ENCODE measurements around the gene NCAN. TPM values are rescaled to one million over a fixed set of nuclear protein-coding genes. Genes with fewer than 3 reads are reported as not detected.

Gene NCAN
- total RNA-seq, 1 donor from 2014 or later: not detected

GRCh38 chr19:19274716-19275565, 63.2 kb downstream of the NCAN start:
- Mint-ChIP-seq H3K4me1 (ENCODE audit: low read depth) (no peaks in the 10 kb centered on the region), H3K27ac (no peak overlapping the region), H3K27me3 (ENCODE audit: insufficient read depth) (peaks cover 21% of the 10 kb centered on the region), H3K4me3 (no peak overlapping the region), H3K36me3 (ENCODE audit: low read depth) (peaks cover 21% of the 10 kb centered on the region), H3K9me3 (no peaks in the 10 kb centered on the region)
- intact Hi-C loops (cut with micrococcal nuclease): no loop called here
- DNase-seq (ENCODE audit: low spot score): no peak

- Mint-ChIP-seq H3K27me3 (ENCODE audit: insufficient read depth) (peaks cover 20% of the 10 kb centered on the region), H3K36me3 (ENCODE audit: low read depth) (peaks cover 27% of the 10 kb centered on the region), H3K4me3 (no peak overlapping the region), H3K4me1 (ENCODE audit: low read depth) (no peaks in the 10 kb centered on the region), H3K27ac (no peak overlapping the region), H3K9me3 (no peaks in the 10 kb centered on the region)
- intact Hi-C loops (cut with micrococcal nuclease): no loop called here
- no peak for DNase-seq (ENCODE audit: low spot score)
These were observed 64.6 kb downstream of the NCAN start for GRCh38 chr19:19276386-19276785.

GRCh38 chr19:19276851-19277250, 65.1 kb downstream of the NCAN start:
- Mint-ChIP-seq H3K4me1 (ENCODE audit: low read depth) (no peaks in the 10 kb centered on the region), H3K27ac (no peak overlapping the region), H3K4me3 (no peak overlapping the region), H3K27me3 (ENCODE audit: insufficient read depth) (peaks cover 18% of the 10 kb centered on the region), H3K36me3 (ENCODE audit: low read depth) (peaks cover 30% of the 10 kb centered on the region), H3K9me3 (no peaks in the 10 kb centered on the region)
- DNase-seq (ENCODE audit: low spot score): no peak
- intact Hi-C loops (cut with micrococcal nuclease): no loop called here

- H3K36me3 Mint-ChIP-seq (ENCODE audit: low read depth): peaks cover 27% of the 10 kb centered on the region
- H3K27me3 Mint-ChIP-seq (ENCODE audit: insufficient read depth): peaks cover 10% of the 10 kb centered on the region
- no peaks in the 10 kb centered on the region for H3K4me1 Mint-ChIP-seq (ENCODE audit: low read depth)
- no peak overlapping the region for H3K27ac Mint-ChIP-seq
- no peaks in the 10 kb centered on the region for H3K9me3 Mint-ChIP-seq
- H3K4me3 Mint-ChIP-seq: no peak overlapping the region
- no peak for DNase-seq (ENCODE audit: low spot score)
- intact Hi-C loops (cut with micrococcal nuclease): no loop called here
These were observed 66.6 kb downstream of the NCAN start for GRCh38 chr19:19278315-19278714.

GRCh38 chr19:19279062-19279612, 67.4 kb downstream of the NCAN start:
- Mint-ChIP-seq H3K4me1 (ENCODE audit: low read depth) (no peaks in the 10 kb centered on the region), H3K27me3 (ENCODE audit: insufficient read depth) (peaks cover 1% of the 10 kb centered on the region), H3K4me3 (no peak overlapping the region), H3K9me3 (no peaks in the 10 kb centered on the region), H3K36me3 (ENCODE audit: low read depth) (peaks cover 24% of the 10 kb centered on the region), H3K27ac (no peak overlapping the region)
- DNase-seq (ENCODE audit: low spot score): no peak
- intact Hi-C loops (cut with micrococcal nuclease): no loop called here

- Mint-ChIP-seq H3K27ac (no peak overlapping the region), H3K4me3 (no peak overlapping the region), H3K9me3 (no peaks in the 10 kb centered on the region), H3K27me3 (ENCODE audit: insufficient read depth) (no peaks in the 10 kb centered on the region), H3K4me1 (ENCODE audit: low read depth) (no peaks in the 10 kb centered on the region), H3K36me3 (ENCODE audit: low read depth) (peaks cover 29% of the 10 kb centered on the region)
- no peak for DNase-seq (ENCODE audit: low spot score)
- intact Hi-C loops (cut with micrococcal nuclease): no loop called here
These were observed 68.1 kb downstream of the NCAN start for GRCh38 chr19:19279853-19280252.

GRCh38 chr19:19280561-19280960, 68.8 kb downstream of the NCAN start:
- peaks cover 31% of the 10 kb centered on the region for H3K36me3 Mint-ChIP-seq (ENCODE audit: low read depth)
- intact Hi-C loops (cut with micrococcal nuclease): no loop called here
- H3K9me3 Mint-ChIP-seq: no peaks in the 10 kb centered on the region
- H3K27ac Mint-ChIP-seq: no peak overlapping the region
- H3K4me1 Mint-ChIP-seq (ENCODE audit: low read depth): no peaks in the 10 kb centered on the region
- no peak for DNase-seq (ENCODE audit: low spot score)
- no peaks in the 10 kb centered on the region for H3K27me3 Mint-ChIP-seq (ENCODE audit: insufficient read depth)
- H3K4me3 Mint-ChIP-seq: no peak overlapping the region

GRCh38 chr19:19285686-19286085, 73.9 kb downstream of the NCAN start:
- intact Hi-C loops (cut with micrococcal nuclease): no loop called here
- no peak for DNase-seq (ENCODE audit: low spot score)
- H3K36me3 Mint-ChIP-seq (ENCODE audit: low read depth): peaks cover 17% of the 10 kb centered on the region

GRCh38 chr19:19292607-19293006, 80.8 kb downstream of the NCAN start:
- DNase-seq (ENCODE audit: low spot score): no peak
- no peaks in the 10 kb centered on the region for H3K4me1 Mint-ChIP-seq (ENCODE audit: low read depth)
- no peak overlapping the region for H3K4me3 Mint-ChIP-seq
- H3K27ac Mint-ChIP-seq: no peak overlapping the region
- peaks cover 36% of the 10 kb centered on the region for H3K36me3 Mint-ChIP-seq (ENCODE audit: low read depth)
- intact Hi-C loops (cut with micrococcal nuclease): no loop called here
- H3K9me3 Mint-ChIP-seq: no peaks in the 10 kb centered on the region
- no peaks in the 10 kb centered on the region for H3K27me3 Mint-ChIP-seq (ENCODE audit: insufficient read depth)

More at GRCh38 chr19:19285686-19286085, 73.9 kb downstream of the NCAN start:
- Mint-ChIP-seq H3K9me3 (no peaks in the 10 kb centered on the region), H3K4me3 (no peak overlapping the region), H3K27me3 (ENCODE audit: insufficient read depth) (no peaks in the 10 kb centered on the region), H3K27ac (no peak overlapping the region), H3K4me1 (ENCODE audit: low read depth) (no peaks in the 10 kb centered on the region)

- intact Hi-C loops (cut with micrococcal nuclease): no loop called here
- Mint-ChIP-seq H3K9me3 (no peaks in the 10 kb centered on the region), H3K4me1 (ENCODE audit: low read depth) (no peaks in the 10 kb centered on the region), H3K27me3 (ENCODE audit: insufficient read depth) (no peaks in the 10 kb centered on the region), H3K4me3 (no peak overlapping the region), H3K36me3 (ENCODE audit: low read depth) (peaks cover 37% of the 10 kb centered on the region), H3K27ac (no peak overlapping the region)
- DNase-seq (ENCODE audit: low spot score): no peak
These were observed 83.2 kb downstream of the NCAN start for GRCh38 chr19:19294914-19295313.

- peaks cover 34% of the 10 kb centered on the region for H3K36me3 Mint-ChIP-seq (ENCODE audit: low read depth)
- H3K4me1 Mint-ChIP-seq (ENCODE audit: low read depth): no peaks in the 10 kb centered on the region
- intact Hi-C loops (cut with micrococcal nuclease): no loop called here
- no peaks in the 10 kb centered on the region for H3K9me3 Mint-ChIP-seq
- H3K27me3 Mint-ChIP-seq (ENCODE audit: insufficient read depth): no peaks in the 10 kb centered on the region
- H3K4me3 Mint-ChIP-seq: no peak overlapping the region
- no peak for DNase-seq (ENCODE audit: low spot score)
- no peak overlapping the region for H3K27ac Mint-ChIP-seq
These were observed 85.4 kb downstream of the NCAN start for GRCh38 chr19:19296953-19297689.

GRCh38 chr19:19297759-19298158, 86.0 kb downstream of the NCAN start:
- no peak overlapping the region for H3K27ac Mint-ChIP-seq
- H3K9me3 Mint-ChIP-seq: no peaks in the 10 kb centered on the region
- H3K4me3 Mint-ChIP-seq: no peak overlapping the region
- intact Hi-C loops (cut with micrococcal nuclease): no loop called here
- peaks cover 29% of the 10 kb centered on the region for H3K36me3 Mint-ChIP-seq (ENCODE audit: low read depth)
- no peak for DNase-seq (ENCODE audit: low spot score)
- no peaks in the 10 kb centered on the region for H3K4me1 Mint-ChIP-seq (ENCODE audit: low read depth)
- no peaks in the 10 kb centered on the region for H3K27me3 Mint-ChIP-seq (ENCODE audit: insufficient read depth)

- no peaks in the 10 kb centered on the region for H3K9me3 Mint-ChIP-seq
- H3K27ac Mint-ChIP-seq: no peak overlapping the region
- no peaks in the 10 kb centered on the region for H3K27me3 Mint-ChIP-seq (ENCODE audit: insufficient read depth)
- intact Hi-C loops (cut with micrococcal nuclease): no loop called here
- H3K4me1 Mint-ChIP-seq (ENCODE audit: low read depth): no peaks in the 10 kb centered on the region
- DNase-seq (ENCODE audit: low spot score): no peak
- H3K36me3 Mint-ChIP-seq (ENCODE audit: low read depth): peaks cover 23% of the 10 kb centered on the region
- H3K4me3 Mint-ChIP-seq: no peak overlapping the region
These were observed 88.9 kb downstream of the NCAN start for GRCh38 chr19:19300613-19301012.

Measured in activated T-helper 1 cell treated with anti-CD3 and anti-CD28 coated beads, Interleukin-12 subunit alpha, Interleukin-12 subunit beta, Interleukin-2, Interleukin-4 antibody, amounts not matched to agents 30 ng/mL and 10 ng/mL and 1 ng/mL, durations not matched to agents 14 hours and 24 hours and 36 hours (primary cell).